H1 (cell line): ENCODE measurements around the gene ZBTB42. TPM values are rescaled to one million over a fixed set of nuclear protein-coding genes. Genes with fewer than 3 reads are reported as not detected.

Experiments
- ASH2L ChIP-seq: fragments of 200-600, 300-600 bp; sonication (generic); IDR thresholded peaks from one replicate; pipeline ENCODE4 v1.7.1; 2017; ENCODE audit warnings: low read length
- CHD7 ChIP-seq: fragments of 300-600 bp; sonication (generic); IDR thresholded peaks from 2 replicates; pipeline ENCODE4 v1.7.1; 2012; ENCODE audit warnings: low read length, moderate library complexity, mild to moderate bottlenecking, inconsistent platforms; ENCODE audit not compliant: insufficient replicate concordance
- GABPA ChIP-seq: IDR thresholded peaks from 2 replicates; pipeline ENCODE4 v1.6.1; 2011; ENCODE audit warnings: mild to moderate bottlenecking, low read length, moderate library complexity, borderline replicate concordance; ENCODE audit not compliant: insufficient read depth
- HDAC6 ChIP-seq: IDR thresholded peaks from one replicate; pipeline ENCODE4 v1.7.1; 2012; ENCODE audit warnings: low read depth, mild to moderate bottlenecking, inconsistent platforms, low read length, moderate library complexity
- JUN ChIP-seq: IDR thresholded peaks from 2 replicates; pipeline ENCODE4 v1.6.1; 2011; ENCODE audit warnings: low read depth, mild to moderate bottlenecking, improper control_type of control experiment, low read length
- KDM4A ChIP-seq: IDR thresholded peaks from one replicate; pipeline ENCODE4 v1.7.1; 2012; ENCODE audit warnings: low read depth, mild to moderate bottlenecking, moderate library complexity, low read length, inconsistent platforms; ENCODE audit not compliant: severe bottlenecking
- NRF1 ChIP-seq: IDR thresholded peaks from 2 replicates; pipeline ENCODE4 v1.6.1; 2011; ENCODE audit warnings: mild to moderate bottlenecking, low read depth, low read length, improper control_type of control experiment
- SAP30 ChIP-seq: fragments of 300-600 bp; sonication (generic); IDR thresholded peaks from 2 replicates; pipeline ENCODE4 v1.7.1; 2012; ENCODE audit warnings: low read length, moderate library complexity, mild to moderate bottlenecking, inconsistent platforms; ENCODE audit not compliant: insufficient read depth, insufficient replicate concordance
- SP4 ChIP-seq: IDR thresholded peaks from 2 replicates; pipeline ENCODE4 v1.6.1; 2012; ENCODE audit warnings: low read length, inconsistent platforms
- TEAD4 ChIP-seq: IDR thresholded peaks from 2 replicates; pipeline ENCODE4 v1.6.1; 2012; ENCODE audit warnings: low read depth, low read length, inconsistent platforms, mixed read lengths
- ZNF274 ChIP-seq: IDR thresholded peaks from 2 replicates; pipeline ENCODE4 v1.7.0; 2012; ENCODE audit warnings: low read length, borderline replicate concordance; ENCODE audit errors: extremely low read depth
- polyA plus RNA-seq, 7 experiments: library from polyadenylated mRNA; depleted of rRNA in 3 of 7; stranded (reverse) in 5 of 7; unstranded in 2 of 7; fragments of >200 nt in 5 of 7; fragments of 200-250 nt in 2 of 7; gene quantifications; 1 replicate in 5 of 7; 2 replicates in 1 of 7; 4 replicates in 1 of 7; pipeline versions ENCODE4 v1.2.1 to v1.2.3, GENCODE V29; 2011 to 2013; ENCODE audit warnings: missing spikeins in 2 of 7, mixed read lengths in 2 of 7
- total RNA-seq: library from RNA; stranded (reverse); fragmentation: NEBNext Ultra II Directional; extraction: Animal tissue kit (Norgen Biotek cat#: 25700); gene quantifications from 2 replicates; pipeline ENCODE4 v1.2.1, GENCODE V29; 2021

Gene ZBTB42
- total and polyA plus RNA-seq, 2 of the 8 experiments (the other 6 are each of a cell fraction or from before 2014, with no cell fraction given) = 2.8 to 3.1 TPM

DNA sequence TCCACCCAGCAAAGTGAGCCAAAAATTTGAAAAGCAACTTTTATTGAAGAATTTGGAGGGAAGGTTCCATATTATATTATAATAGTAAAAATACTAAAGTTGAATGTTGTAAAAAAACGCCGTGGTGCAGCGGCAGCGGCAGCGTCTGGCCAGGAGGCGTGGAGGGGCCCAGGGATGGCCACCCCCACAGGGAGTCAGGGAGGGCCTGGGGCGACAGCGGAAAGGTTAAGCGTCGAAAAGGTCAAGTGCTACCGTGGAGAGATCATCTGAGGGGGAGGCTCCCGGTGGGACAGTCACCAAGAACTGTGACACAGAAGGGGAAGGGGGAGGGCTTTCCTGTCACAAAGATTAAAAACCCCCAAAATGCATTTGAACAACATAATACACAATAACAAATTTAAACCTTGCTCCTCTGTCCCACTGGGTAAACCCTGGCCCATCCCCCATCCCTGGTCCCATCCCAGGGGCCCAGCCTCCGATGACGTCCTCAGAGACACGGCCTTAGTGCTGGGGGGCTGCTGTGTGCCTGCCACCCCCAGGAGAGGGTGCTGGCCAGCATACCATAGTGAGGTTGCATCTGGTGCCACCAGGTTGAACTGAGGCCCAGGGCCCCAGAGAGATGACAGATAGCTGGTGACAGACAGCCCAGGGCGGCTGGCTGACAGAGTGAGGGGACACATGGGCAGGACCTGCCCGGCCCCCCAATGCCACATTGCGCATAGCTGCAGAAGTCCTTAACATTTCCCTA lies 31.4 kb upstream of the ZBTB42 start (continued):
- TF ChIP-seq CHD7 (no peak), TEAD4 (no peak), ASH2L (no peak), SAP30 (no peak), GABPA (no peak), KDM4A (no peak), HDAC6 (no peak), SP4 (no peak), ZNF274 (no peak), JUN (no peak), NRF1 (no peak)
